Measurements from ENCODE around the gene GPR139.

GPR139 gene

DNA sequence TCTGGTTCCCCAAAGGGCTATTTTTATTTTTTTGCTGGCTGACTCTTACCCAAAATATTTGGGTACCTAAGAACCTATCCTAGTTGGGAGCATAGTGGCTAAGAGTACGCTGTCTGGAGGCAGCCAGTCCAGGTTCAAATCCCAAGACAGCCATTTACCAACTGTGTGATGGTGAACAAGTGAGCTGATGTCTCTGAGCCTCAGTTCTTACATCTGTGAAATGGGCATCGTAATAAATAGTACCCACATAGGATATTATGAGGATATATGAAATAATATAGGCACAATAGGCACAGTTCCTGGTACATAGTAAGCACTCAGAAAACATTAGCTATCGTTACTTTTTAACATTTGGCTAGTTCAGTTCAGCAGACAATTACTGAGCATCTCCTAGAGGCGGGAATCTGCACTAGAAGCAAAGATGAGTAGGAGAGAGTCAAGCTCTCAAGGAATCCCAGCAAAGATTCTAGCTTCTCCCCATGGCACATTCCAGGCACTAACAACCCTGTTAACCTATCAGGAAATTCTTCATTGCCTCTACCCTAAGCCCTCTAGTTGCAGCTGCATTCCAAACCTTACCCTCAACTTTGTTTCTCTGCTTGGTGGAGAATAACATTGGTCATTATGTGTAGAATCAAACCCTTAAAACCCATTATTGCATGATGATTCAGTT lies 31.6 kb downstream of the GPR139 start:
- H3K9me3 ChIP-seq (ENCODE audit: control insufficient read depth, insufficient read depth, low read length): no peaks in the 10 kb centered on the region
- H3K9me2 ChIP-seq (replicated peaks; ENCODE audit: control insufficient read depth, low read length): no peaks in the 10 kb centered on the region
- no peak for TF ChIP-seq EZH2phosphoT487 (IDR thresholded peaks at IDR 0.05; ENCODE audit: borderline replicate concordance, low read length)
- H3K79me2 ChIP-seq (ENCODE audit: control insufficient read depth, low read length): no peaks in the 10 kb centered on the region
- no peak overlapping the region for H3K4me3 ChIP-seq (ENCODE audit: low read length)
- H3K4me2 ChIP-seq (ENCODE audit: low read length): no peak overlapping the region
- H3F3A ChIP-seq (ENCODE audit: control insufficient read depth, insufficient read depth): no peaks in the 10 kb centered on the region
- no peaks in the 10 kb centered on the region for H3K27me3 ChIP-seq (ENCODE audit: control insufficient read depth, low read length)
- H3K36me3 ChIP-seq (ENCODE audit: control insufficient read depth, low read length): no peaks in the 10 kb centered on the region
- H4K20me1 ChIP-seq (ENCODE audit: control insufficient read depth, insufficient read depth, low read depth, low read length): no peaks in the 10 kb centered on the region
- H3K27ac ChIP-seq (ENCODE audit: low read depth, low read length): no peak overlapping the region
- H3K4me1 ChIP-seq (ENCODE audit: control insufficient read depth, low read length): no peaks in the 10 kb centered on the region

DNA sequence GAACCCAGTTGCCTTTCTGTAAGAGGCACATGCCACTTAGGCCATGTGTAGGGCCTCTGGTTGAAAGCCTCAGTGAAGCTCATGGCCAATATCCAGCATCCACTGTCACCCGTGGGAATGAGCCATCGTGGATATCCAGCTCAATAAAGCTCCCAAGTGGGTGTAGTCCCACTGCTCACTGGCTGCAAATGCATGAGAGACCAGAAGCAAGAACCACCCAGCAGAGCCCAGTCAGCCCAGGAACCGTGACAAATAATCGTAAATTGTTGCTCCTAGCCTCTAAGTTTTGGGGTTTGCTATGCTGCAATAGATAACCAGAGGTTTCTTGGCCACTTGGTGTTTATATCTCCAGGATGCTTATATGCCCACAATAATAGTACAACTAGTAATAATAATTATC lies 33.7 kb downstream of the GPR139 start:
- H3F3A ChIP-seq (ENCODE audit: control insufficient read depth, insufficient read depth): no peaks in the 10 kb centered on the region
- H3K4me1 ChIP-seq (ENCODE audit: control insufficient read depth, low read length): no peaks in the 10 kb centered on the region
- no peaks in the 10 kb centered on the region for H3K27me3 ChIP-seq (ENCODE audit: control insufficient read depth, low read length)
- H3K9me3 ChIP-seq (ENCODE audit: control insufficient read depth, insufficient read depth, low read length): no peaks in the 10 kb centered on the region
- TF ChIP-seq, protein P1, sequence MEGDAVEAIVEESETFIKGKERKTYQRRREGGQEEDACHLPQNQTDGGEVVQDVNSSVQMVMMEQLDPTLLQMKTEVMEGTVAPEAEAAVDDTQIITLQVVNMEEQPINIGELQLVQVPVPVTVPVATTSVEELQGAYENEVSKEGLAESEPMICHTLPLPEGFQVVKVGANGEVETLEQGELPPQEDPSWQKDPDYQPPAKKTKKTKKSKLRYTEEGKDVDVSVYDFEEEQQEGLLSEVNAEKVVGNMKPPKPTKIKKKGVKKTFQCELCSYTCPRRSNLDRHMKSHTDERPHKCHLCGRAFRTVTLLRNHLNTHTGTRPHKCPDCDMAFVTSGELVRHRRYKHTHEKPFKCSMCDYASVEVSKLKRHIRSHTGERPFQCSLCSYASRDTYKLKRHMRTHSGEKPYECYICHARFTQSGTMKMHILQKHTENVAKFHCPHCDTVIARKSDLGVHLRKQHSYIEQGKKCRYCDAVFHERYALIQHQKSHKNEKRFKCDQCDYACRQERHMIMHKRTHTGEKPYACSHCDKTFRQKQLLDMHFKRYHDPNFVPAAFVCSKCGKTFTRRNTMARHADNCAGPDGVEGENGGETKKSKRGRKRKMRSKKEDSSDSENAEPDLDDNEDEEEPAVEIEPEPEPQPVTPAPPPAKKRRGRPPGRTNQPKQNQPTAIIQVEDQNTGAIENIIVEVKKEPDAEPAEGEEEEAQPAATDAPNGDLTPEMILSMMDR (IDR thresholded peaks at IDR 0.05; ENCODE audit: low read depth, low read length, poor library complexity, severe bottlenecking): no peak
- no peak for TF ChIP-seq EZH2phosphoT487 (IDR thresholded peaks at IDR 0.05; ENCODE audit: borderline replicate concordance, low read length)
- no peak overlapping the region for H3K27ac ChIP-seq (ENCODE audit: low read depth, low read length)
- no peak overlapping the region for H3K4me2 ChIP-seq (ENCODE audit: low read length)
- H3K9me2 ChIP-seq (replicated peaks; ENCODE audit: control insufficient read depth, low read length): no peaks in the 10 kb centered on the region
- H4K20me1 ChIP-seq (ENCODE audit: control insufficient read depth, insufficient read depth, low read depth, low read length): no peaks in the 10 kb centered on the region
- no peaks in the 10 kb centered on the region for H3K36me3 ChIP-seq (ENCODE audit: control insufficient read depth, low read length)
- H3K79me2 ChIP-seq (ENCODE audit: control insufficient read depth, low read length): no peaks in the 10 kb centered on the region
- H3K4me3 ChIP-seq (ENCODE audit: low read length): no peak overlapping the region

- H4K20me1 ChIP-seq (ENCODE audit: control insufficient read depth, insufficient read depth, low read depth, low read length): no peaks in the 10 kb centered on the region
- TF ChIP-seq EZH2phosphoT487 (IDR thresholded peaks at IDR 0.05; ENCODE audit: borderline replicate concordance, low read length): no peak
- TF ChIP-seq, protein P1 (IDR thresholded peaks at IDR 0.05; ENCODE audit: low read depth, low read length, poor library complexity, severe bottlenecking): no peak
- H3K4me3 ChIP-seq (ENCODE audit: low read length): no peak overlapping the region
- H3K27ac ChIP-seq (ENCODE audit: low read depth, low read length): no peak overlapping the region
- H3K27me3 ChIP-seq (ENCODE audit: control insufficient read depth, low read length): no peaks in the 10 kb centered on the region
- H3K9me2 ChIP-seq (replicated peaks; ENCODE audit: control insufficient read depth, low read length): no peaks in the 10 kb centered on the region
- no peak overlapping the region for H3K4me2 ChIP-seq (ENCODE audit: low read length)
- H3F3A ChIP-seq (ENCODE audit: control insufficient read depth, insufficient read depth): no peaks in the 10 kb centered on the region
- H3K79me2 ChIP-seq (ENCODE audit: control insufficient read depth, low read length): no peaks in the 10 kb centered on the region
- H3K9me3 ChIP-seq (ENCODE audit: control insufficient read depth, insufficient read depth, low read length): no peaks in the 10 kb centered on the region; the same call in 1 of the 2 replicates
- H3K4me1 ChIP-seq (ENCODE audit: control insufficient read depth, low read length): no peaks in the 10 kb centered on the region
- H3K36me3 ChIP-seq (ENCODE audit: control insufficient read depth, low read length): no peaks in the 10 kb centered on the region
Observed at GRCh38 chr16:20029611-20030010, 44.1 kb downstream of the GPR139 start.

- H3F3A ChIP-seq (ENCODE audit: control insufficient read depth, insufficient read depth): no peaks in the 10 kb centered on the region
- no peaks in the 10 kb centered on the region for H3K4me1 ChIP-seq (ENCODE audit: control insufficient read depth, low read length)
- H3K36me3 ChIP-seq (ENCODE audit: control insufficient read depth, low read length): no peaks in the 10 kb centered on the region
- H3K4me3 ChIP-seq (ENCODE audit: low read length): no peak overlapping the region
- no peaks in the 10 kb centered on the region for H4K20me1 ChIP-seq (ENCODE audit: control insufficient read depth, insufficient read depth, low read depth, low read length)
- no peaks in the 10 kb centered on the region for H3K9me3 ChIP-seq (ENCODE audit: control insufficient read depth, insufficient read depth, low read length)
- H3K4me2 ChIP-seq (ENCODE audit: low read length): no peak overlapping the region
- H3K27ac ChIP-seq (ENCODE audit: low read depth, low read length): no peak overlapping the region
- H3K79me2 ChIP-seq (ENCODE audit: control insufficient read depth, low read length): no peaks in the 10 kb centered on the region
- no peak for TF ChIP-seq EZH2phosphoT487 (IDR thresholded peaks at IDR 0.05; ENCODE audit: borderline replicate concordance, low read length)
- TF ChIP-seq, protein P1 (IDR thresholded peaks at IDR 0.05; ENCODE audit: low read depth, low read length, poor library complexity, severe bottlenecking): no peak
- no peaks in the 10 kb centered on the region for H3K9me2 ChIP-seq (replicated peaks; ENCODE audit: control insufficient read depth, low read length)
- H3K27me3 ChIP-seq (ENCODE audit: control insufficient read depth, low read length): no peaks in the 10 kb centered on the region
Observed at GRCh38 chr16:20026361-20027072, 47.2 kb downstream of the GPR139 start.
